T-helper 2 cell (primary cell): ENCODE measurements around the gene ACTR1B.
"Not testable (repeated sequence)": the region's sequence is repeated elsewhere in the genome, so short reads cannot be mapped to it uniquely, and the experiment has no call there.

Source experiments
- DNase-seq, 5 experiments: peaks; one replicate each; pipeline versions ENCODE4 v3.0.0 to v3.0.0-alpha.2; 2012 to 2022
- total RNA-seq, 2 donors: gene quantifications; one replicate each; lab custom pipeline; 2026; lab: John Stamatoyannopoulos, UW

Gene ACTR1B
- total RNA-seq, result 95.2 to 101 reads per million in 2 donors

DNA sequence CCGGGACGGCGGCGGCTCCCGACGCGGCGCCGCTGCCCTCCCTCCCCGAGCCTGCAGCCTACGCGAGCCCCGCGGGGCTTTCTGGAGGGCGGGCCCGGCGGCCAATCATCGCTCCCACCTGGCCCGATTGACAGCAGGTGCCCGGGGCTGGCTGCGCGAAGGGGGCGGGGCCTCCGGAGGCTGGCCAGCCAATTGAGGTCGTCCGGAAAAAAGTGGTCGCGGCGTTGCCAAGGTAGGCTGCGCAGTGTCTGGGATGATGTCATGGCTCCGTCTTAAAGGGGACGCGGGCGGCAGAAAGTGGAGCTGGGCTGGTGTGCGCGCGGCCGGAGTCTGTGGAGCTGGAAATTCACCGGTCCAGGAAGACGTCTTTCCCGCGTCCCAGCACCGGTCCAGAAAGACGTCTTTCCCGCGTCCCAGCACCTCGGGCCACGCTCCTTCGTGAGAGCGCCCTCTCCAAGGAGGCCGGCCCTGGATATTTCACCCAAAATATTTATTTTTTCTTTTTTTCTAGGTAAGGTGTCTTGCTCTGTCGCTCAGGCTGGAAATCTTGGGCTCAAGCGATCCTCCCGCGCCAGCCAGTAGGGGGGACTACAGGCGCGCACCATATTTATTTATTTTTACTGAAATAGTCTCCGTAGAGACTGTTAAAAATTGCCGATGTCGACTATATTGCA is at the start of gene ACTR1B:
Gene ACTR1B, minus strand, starts transcription at position 83 of the 674 bp plus-strand sequence. CDS start 154 bp downstream, outside the sequence.
- DNase-seq, result peak; percentile 95 to 99 (median 98)

DNA sequence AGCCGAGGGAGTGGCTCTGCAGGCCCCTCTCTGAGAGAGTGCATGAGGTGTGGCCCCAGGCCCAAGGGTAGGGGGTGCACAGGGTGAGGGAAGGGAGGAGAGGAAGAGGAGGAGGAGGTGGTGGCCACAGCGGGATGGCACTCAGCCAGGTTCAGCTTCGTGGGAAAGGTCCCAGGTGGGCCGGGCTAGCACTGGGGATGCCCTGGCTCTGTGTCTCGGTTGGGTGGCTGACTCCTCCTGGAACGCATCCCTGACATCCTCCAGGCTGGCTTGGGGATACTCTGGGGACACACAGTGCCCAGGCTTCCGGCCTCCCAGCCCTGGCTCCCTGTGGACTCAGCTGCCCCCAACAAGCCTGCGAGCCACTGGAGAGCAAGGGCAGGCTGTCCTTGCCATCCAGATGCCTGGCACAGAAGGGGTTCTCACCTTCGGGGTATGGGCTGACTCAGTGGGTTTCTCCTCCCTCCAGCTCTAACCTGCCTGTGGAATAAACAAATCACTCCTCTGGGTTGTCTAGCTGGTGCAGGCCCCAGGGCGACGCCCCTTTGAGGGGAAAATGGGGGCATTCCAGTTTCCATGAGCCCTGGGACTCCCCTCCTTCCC is 49.0 kb upstream of the ACTR1B start:
- peak in 4 of 5 experiments; percentile 27 to 33 (median 30) for DNase-seq

DNA sequence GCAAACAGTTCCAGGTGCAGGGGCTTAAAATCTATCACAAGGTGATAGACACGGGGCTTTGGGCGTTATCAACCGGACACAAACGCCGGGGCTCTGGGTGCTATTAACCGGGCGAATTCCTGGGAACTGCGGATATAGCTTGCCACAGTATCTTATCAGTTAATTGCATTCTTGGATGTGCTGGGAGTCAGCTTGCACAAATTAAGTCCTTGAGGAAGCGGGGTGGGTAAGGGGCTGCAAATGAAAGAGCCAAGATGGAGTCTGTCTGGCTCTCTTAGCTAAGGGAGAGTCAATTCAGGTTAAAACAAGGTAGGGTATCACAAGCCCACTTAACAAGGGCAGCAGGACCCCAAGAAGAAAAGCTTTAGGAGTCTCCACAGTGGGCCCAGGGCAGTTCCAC is 48.3 kb upstream of the ACTR1B start:
- not testable (repeated sequence) for DNase-seq

DNA sequence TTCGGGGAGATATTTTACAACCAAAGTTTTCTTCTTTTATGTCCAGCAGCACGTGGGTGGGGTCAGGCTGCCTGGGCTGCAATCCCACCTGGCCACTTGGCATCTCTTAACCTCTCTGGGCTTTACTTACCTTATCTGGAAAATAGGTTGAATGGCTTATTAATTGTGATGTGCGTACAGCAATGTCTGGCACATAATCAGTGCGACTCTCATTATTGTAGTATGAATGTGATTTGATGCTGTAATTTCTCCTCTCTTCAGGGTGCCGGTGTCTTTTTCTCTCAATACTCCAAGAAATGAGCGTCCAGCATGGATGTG is 47.5 kb upstream of the ACTR1B start:
- DNase-seq, result no peak

DNA sequence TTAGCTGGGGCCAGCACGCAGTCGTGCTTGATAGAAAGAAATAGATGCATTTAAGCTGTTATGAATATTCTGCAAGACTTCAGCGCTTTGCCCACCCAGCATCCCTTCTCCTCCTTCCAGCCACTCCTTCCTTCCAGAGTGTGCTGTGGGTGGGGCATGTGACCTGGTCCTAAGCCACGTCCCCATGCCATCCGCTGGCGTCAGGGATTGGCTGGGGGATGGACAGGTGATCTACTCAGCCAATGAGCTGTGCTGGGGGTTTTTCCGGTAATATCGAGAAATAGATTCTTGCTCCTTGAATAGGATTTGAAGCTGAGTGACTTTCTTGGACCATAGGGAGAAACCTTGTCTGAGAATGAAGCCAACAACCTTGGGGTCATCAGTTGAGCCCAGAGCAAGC is 44.8 kb upstream of the ACTR1B start:
- DNase-seq, result no peak

DNA sequence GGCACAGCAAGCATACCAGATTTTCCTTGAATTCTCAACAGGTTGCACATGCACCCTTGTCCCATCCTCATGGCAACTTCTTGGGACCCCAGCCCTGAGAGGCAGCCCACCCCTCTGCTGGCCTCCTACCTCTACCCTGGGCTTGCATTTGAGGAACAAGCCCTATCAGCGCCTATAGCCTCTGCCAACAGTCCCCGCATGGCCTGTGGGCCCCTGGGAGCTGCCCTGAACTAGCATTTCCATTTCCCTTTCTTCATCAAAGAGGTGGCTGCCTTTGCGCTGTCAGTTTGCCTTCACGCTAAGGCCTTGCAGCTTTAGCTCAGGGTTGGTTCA is 44.2 kb upstream of the ACTR1B start:
- no peak for DNase-seq

DNA sequence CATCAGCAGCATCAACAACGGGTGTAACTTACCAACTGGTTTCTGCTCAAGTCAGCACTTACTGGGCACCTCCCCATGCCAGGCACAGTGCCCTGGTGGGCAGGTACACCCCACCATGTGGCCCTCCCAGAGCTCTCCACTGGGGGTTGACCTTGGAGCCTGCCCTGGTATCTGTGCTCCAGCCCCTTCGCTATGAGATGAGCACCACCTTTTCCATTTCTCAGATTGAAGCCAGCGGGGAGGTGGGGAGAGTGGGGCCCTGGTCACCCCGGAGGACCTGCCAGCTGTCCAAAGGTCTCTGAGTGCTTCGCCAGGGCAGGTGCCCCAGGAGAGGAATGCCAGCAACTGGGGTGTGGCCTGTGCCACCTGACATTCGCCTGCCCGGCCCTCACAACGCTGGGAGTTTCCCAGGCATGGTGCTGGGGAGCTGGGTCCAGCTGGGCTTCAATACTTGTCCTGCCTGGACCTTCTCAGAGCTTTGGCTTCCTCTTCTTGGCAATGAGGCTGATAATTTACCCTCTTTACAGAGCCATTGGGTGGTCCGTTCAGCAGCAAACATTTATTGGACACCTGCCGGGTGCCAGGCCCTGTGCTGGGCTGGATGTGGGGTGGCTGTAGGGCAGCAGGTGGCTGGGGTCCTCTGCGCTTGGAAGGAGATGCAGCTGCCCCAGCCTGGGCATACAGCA is 43.7 kb upstream of the ACTR1B start:
- no peak for DNase-seq

DNA sequence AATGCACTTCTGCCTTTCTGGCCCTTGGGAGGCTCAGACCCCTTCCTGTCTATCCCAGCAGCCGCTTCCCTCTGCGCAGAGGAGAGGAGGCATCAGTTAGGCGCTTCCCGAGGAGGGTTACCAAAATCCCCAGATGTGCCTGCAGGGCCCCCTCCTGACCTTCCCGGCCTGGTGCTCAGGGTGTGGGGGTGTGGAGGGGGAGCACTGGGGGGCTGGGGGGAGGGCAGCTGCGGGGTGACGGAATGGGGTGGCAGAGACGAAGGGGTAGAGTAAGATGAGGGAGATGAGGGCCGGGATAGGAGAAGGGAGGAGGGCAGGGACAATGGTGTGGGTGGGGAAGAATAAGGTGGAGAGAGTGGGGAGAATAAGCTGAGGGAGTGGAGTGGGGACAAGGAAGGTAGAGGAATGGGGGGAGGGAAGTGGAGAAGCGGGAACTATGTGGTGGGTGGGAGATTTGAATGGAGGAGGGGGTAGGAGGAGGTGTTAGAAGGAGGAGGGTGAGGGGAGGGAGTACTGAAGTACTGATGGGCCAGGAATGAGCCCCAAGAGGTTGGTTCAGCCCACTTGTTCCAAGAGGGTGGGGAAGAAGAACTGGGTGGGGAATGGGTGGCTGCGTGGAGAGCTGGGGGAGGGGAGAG is 43.0 kb upstream of the ACTR1B start:
- no peak for DNase-seq

DNA sequence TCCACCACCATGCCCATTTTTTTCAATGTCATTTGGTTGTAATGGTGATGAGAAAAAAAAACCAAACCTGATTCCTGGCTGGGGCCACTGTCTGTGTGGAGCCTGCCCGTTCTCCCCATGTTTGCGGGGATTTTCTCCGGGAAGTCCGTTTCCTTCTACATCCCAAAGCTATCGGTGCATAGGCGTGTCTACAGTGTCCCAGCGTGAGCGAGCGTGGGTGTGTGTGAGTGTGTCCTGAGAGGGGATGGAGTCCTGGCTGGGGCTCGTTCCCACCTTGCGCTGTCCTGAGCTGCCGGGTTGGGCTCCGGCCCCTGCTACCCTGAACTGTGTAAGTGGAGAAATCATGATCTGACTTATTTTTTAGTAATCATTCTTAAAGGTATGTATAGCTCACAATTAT is 42.3 kb upstream of the ACTR1B start:
- DNase-seq, result no peak

DNA sequence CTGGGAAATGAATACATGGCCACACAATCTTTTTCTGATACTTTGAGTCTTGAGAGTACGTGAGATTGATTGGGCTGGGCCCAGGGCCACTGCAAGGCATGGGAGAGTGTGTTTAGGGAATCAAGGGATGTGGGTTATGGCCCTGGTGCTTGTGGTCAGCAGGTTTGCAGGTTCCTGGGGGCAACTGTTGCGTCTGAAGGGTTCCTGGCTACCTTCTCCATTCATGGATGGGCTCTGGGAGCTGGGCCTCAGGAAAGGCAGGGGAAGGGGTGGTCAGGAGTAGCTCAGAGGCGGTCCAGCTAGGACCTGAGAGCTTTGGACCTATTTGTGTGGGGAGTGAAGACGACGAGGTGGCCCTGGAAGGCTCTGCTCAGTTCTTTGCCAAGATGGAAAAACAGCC is 41.1 kb upstream of the ACTR1B start:
- no peak for DNase-seq

DNA sequence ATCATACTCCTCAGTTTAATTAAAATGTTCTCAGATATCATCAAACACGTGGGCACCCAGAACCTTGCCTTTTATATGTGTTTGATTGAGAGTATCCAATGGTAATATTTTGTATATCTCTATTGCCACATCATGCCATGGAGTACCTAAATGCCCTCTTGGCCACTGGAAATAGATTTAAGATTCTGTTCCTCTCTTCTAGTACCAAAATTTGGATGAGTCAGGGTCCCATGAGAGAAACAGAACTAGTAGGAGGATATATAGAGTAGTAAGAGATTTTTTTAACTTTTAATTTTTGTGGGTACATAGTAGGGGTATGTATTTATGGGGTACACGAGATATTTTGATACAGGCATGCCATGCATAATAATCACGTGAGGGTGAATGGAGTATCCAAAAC is 39.9 kb upstream of the ACTR1B start:
- DNase-seq, result no peak

DNA sequence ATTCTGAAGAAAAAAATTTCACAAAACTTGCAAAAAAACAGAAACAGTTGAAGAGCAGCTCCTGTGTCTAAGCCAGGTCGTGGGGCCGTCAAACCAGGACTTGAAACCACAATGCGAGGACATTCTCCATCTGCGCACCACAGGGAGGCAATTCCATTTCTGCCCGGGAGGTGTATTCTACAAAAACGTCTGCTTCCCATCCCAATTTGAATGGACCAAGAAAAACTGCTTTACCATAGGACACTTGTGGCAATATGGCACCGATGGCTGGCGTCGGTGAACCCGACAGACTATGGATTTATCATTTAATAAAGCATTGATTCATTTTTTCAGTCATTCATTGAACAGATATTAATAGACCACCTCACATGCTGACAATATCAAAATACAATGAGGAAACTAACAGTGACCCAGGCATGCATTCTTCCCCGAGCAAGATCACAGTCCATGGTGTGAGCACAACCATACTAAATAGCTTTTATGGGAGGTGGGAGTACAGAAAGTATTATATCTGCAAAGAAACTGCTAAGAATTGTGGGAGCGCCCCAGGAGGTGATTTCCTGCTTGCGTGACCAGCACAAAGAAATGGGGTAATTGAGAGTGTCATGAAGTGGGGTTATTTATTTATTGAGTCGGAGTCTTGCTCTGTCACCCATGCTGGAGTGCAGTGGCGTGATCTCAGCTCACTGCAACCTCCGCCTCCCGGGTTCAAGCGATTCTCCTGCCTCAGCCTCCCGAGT is 39.1 kb upstream of the ACTR1B start:
- DNase-seq, result no peak

DNA sequence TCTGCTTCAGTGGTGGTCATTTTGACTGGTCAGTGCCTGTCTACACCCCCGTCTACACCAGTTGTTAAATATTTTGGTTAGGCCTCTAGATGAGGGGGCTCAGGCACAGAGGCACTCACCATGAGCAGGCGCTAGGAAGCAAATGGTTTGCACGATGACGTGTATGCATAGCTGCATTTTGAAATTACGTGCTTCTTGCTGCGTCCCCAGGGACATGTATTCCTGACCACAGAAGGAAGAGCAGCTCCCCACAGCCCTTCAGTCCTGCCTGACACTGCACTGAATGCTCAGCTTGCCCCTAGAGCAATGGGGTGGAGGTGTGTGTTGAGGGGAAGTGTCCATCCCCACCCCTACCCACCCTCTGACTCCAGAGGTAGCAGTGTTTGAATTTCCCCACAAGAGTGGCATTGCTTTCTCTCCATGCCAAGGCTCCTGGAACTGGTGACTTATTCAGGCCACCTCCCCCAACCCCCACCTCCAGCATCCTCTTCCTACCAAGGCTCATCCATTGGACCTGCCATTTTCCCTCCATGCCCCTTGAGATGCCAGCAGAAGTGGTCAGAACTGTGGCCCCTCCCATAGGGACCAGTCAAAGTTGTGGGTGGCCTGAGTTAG is 38.1 kb upstream of the ACTR1B start:
- no peak for DNase-seq

DNA sequence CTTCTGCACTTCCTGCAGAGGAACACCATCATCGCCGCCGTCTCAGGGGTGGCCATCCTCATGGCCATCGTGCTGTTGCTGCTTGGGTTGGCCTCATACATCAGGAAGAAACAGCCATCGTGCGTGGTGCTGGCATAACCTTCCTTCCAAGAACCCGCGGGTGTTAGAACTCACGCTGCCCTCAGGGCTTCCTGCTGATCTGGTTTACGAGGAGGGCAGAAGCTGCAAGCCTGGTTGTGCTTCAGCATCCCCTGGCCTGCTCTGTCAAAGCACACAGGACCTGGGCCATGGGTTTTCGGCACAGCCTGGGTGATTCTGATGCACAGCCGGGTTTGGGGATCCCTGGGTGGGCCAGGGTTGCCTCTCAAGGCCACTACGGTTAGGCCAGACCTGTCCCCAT is 37.3 kb upstream of the ACTR1B start:
- DNase-seq, result no peak

DNA sequence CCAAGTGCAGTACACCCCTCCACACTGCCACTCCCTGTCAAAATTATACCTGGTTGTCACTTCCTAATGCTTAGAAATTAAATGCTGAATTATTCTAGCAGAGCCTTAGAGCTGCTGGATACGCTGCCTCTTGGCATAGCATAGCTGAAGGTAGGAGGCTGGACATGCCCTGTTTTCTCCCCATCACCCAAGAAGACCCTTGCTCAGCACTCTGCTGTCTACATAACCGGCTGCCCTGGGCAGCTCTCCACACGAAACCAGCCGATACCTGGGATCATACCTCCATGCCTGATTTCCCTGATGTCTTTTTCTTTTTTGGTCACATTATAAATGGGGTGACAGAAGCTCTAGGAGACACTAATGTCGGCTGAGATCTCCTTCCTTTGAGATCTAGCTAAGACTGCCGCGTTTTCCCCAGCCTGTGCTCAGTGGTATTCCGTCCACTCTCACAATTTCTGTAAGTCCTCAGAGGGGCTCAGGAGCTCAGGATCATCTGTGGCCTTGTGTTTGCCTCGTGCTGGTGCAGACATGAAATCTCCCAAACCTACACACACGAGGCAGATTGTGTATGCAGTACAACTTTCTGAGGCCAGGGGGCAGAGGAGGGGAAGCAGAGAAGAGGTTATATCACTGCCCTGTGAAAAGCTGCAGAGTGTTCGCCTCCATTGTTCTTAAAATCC is 36.1 kb upstream of the ACTR1B start:
- DNase-seq, result peak in 4 of 5 experiments; percentile 30 to 76 (median 46)

DNA sequence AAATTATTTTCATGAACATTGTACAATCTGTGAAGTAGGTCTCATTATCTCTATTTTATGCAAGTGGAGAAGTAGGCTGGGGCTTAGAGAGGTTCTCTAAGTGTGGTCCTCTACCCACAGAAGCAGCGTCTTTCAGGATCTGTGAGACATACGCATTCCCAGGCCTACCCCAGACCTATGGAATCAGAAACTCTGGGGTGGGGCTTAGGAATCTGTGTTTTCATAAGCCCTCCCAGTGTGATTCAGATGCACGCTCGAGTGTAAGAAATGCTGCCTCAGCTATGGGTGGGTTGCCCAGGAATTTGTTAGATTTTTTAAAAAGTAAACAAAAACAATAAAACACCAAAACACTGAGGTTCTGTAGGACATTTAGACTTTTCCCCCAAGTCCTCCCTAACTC is 34.7 kb upstream of the ACTR1B start:
- DNase-seq, result no peak

DNA sequence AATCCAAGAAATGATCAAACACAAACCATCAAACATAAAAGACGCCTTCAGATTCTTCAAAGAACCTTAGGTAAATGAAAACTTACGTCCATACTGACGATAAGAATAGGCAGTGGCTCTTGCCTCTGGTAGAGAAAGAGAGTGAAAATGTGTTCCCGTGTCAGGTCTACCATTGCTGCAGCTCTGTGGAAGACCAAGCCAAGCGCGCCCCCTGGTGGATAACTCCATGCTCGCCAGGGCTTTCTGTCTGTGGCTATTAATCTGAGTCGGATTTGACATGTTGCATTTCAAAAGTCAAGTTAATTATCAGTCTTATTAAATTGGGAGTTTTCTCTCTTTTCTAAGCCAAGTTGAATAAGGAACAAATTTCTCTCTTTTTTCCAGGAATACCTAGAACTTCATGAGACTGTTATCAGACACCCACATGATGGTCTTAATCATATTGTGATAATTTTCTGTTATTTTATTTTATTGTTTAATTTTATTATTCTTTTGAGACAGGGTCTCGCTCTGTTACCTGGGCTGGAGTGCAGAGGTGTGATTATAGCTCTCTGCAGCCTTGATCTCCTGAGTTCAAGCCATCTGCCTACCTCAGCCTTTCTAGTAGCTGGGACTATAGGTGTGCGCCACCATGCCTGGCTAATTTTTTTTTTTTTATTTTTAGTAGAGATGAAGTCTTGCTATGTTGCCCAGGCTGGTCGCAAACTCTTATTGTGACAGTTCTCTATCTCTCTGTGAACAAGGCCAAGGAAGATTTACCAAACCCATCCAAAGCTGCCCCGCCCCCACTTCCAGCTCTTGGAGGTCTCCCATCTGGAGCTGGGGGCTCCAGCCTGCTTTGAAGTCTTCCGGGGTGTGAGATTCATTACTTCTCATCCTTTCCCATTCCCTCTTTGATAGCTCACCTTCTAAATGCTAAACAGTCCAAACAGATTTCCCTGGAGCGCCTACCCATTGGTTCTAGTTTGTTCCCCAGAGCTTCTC is 33.7 kb upstream of the ACTR1B start:
- peak; percentile 74 to 91 (median 87) for DNase-seq

DNA sequence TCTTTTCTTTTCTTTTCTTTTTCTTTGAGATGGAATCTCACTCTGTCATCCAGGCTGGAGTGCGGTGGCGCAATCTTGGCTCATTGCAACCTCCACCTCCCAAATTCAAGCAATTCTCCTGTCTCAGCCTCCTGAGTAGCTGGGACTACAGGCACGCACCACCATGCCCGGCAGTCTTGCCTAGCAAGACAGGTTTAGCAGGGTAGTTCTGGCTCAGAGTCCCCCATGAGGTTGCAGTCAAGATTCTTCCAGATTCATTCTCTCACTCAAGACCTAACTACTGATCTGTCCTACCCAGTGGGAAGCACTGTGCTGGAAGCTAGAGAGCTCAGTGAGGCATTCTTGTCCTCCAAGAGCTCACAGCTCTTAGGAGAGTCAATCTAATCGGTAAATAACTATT is 31.9 kb upstream of the ACTR1B start:
- DNase-seq, result no peak

DNA sequence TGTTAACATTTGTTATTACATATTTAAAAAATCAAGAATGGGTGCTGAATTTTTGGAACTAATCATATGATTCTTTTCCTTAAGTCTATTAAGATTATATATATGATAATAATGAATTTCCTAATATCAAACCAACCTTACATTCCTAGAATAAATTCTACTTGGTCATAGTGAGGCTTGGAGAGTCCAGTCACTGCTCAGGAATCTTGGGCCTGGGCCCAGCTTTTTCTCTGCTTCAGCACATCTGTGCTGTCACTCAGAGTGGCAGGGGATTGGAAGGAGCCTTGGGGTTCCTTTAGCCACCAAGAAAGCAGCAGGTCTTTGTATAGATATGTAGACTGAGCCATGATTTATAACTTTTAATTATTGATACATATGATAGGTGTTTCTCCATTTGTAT is 29.6 kb upstream of the ACTR1B start:
- DNase-seq, result no peak

DNA sequence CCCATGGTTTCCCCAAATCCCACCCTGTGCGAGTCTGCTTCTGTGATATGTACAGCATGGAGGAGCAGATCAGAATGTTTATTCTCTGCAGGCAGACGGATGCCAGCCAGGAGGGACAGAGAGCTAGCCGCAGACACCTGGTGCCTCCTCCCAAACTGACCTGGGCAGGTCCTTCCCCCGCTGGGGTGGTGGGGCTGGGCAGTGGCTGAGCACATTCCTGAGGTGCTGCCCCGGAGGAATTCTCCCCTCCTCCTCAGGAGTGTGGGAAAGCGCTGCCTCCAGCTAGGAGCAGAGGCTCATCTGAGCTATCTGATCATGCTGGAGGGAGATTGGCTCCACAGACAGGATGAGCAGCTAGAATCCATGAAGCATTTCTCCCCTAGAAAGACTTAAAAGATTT is 27.3 kb upstream of the ACTR1B start:
- no peak for DNase-seq
